GM15510 (cell line): ENCODE measurements around the gene EDRF1.

ENCODE experiments used
- POLR2A ChIP-seq: IDR thresholded peaks from 3 replicates; pipeline ENCODE4 v1.6.1; 2011; ENCODE audit warnings: borderline replicate concordance; ENCODE audit not compliant: insufficient read length; ENCODE audit errors: extremely low read depth

Gene EDRF1

GRCh38 chr10:125719173-125720001 is at the start of gene EDRF1:
EDRF1 (plus strand) TSS chr10:125719709; CDS start chr10:125719808, 99 bp downstream.
- TF ChIP-seq POLR2A: peak; percentile 95

- no peak for TF ChIP-seq POLR2A
These were observed 46.6 kb upstream of the EDRF1 start for GRCh38 chr10:125672884-125673283.

GRCh38 chr10:125679436-125679835 is 40.1 kb upstream of the EDRF1 start:
- TF ChIP-seq POLR2A: no peak

GRCh38 chr10:125683063-125683462 is 36.4 kb upstream of the EDRF1 start, which contains the start of gene TEX36:
TEX36 (minus strand) TSS chr10:125683163; CDS start chr10:125682989, 174 bp downstream.
- TF ChIP-seq POLR2A: no peak

- no peak for TF ChIP-seq POLR2A
These were observed 35.7 kb upstream of the EDRF1 start for GRCh38 chr10:125683821-125684220.

GRCh38 chr10:125684581-125684980 is 34.9 kb upstream of the EDRF1 start:
- no peak for TF ChIP-seq POLR2A

GRCh38 chr10:125687507-125688185 is 31.9 kb upstream of the EDRF1 start:
- no peak for TF ChIP-seq POLR2A

- no peak for TF ChIP-seq POLR2A
These were observed 29.4 kb upstream of the EDRF1 start for GRCh38 chr10:125689955-125690569.

GRCh38 chr10:125691160-125691981 is 28.1 kb upstream of the EDRF1 start:
- TF ChIP-seq POLR2A: no peak

GRCh38 chr10:125692196-125692595 is 27.3 kb upstream of the EDRF1 start:
- no peak for TF ChIP-seq POLR2A

- TF ChIP-seq POLR2A: no peak
These were observed 26.6 kb upstream of the EDRF1 start for GRCh38 chr10:125692601-125693523.

- TF ChIP-seq POLR2A: no peak
These were observed 26.0 kb upstream of the EDRF1 start for GRCh38 chr10:125693524-125693847.

GRCh38 chr10:125694883-125695282 is 24.6 kb upstream of the EDRF1 start:
- TF ChIP-seq POLR2A: no peak
